Measurements from ENCODE around the gene TNS1.

- TF ChIP-seq CTCF (IDR thresholded peaks at IDR 0.05), result no peak
- TF ChIP-seq POLR2A (IDR thresholded peaks at IDR 0.05), result no peak
These were observed 97.4 kb downstream of the TNS1 start for GRCh38 chr2:217905395-217905794.

Measured in lower leg skin (tissue), 3 donors.